Endometrium (tissue), 2 donors: ENCODE results near the gene LRRC23.

Source experiments
- FAIRE-seq: peaks from 2 replicates; lab custom pipeline; 2012; peaks lifted over from hg19 to GRCh38; lab: Jason Lieb, UNC
- donor health status: control.
- donor health status: control.

The LRRC23 gene

DNA sequence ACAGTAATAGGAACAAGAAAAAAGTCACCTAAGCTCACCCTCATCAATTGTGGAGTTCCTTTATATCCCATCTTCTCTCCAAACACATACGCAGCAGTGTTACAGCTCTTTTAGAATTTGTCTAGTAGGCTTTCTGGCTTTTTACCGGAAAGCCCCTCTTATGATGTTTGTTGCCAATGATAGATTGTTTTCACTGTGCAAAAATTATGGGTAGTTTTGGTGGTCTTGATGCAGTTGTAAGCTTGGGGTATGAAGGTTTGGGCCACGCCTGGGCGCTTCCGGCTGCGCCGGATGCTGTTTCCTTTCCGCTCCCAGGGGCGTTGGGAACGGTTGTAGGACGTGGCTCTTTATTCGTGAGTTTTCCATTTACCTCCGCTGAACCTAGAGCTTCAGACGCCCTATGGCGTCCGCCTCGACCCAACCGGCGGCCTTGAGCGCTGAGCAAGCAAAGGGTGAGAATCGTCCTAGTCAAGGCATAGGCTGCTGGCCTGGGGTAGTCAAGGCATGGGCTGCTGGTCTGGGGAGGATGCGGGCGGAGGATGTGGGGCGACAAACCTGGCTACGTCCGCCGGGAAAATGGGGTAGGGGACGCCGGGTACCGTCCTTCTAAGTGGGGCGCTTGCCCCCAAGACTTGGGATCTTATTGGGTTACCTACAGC is 39.2 kb downstream of the LRRC23 start, which contains the start of the genes C12orf57 and RNU7-1:
TSS of gene C12orf57 (plus strand) at position 301 of the 659 bp plus-strand sequence. CDS start at position 401, 100 bp downstream.
TSS of gene RNU7-1 (plus strand) at position 95 of the 659 bp plus-strand sequence.
- FAIRE-seq: peak; percentile 90

DNA sequence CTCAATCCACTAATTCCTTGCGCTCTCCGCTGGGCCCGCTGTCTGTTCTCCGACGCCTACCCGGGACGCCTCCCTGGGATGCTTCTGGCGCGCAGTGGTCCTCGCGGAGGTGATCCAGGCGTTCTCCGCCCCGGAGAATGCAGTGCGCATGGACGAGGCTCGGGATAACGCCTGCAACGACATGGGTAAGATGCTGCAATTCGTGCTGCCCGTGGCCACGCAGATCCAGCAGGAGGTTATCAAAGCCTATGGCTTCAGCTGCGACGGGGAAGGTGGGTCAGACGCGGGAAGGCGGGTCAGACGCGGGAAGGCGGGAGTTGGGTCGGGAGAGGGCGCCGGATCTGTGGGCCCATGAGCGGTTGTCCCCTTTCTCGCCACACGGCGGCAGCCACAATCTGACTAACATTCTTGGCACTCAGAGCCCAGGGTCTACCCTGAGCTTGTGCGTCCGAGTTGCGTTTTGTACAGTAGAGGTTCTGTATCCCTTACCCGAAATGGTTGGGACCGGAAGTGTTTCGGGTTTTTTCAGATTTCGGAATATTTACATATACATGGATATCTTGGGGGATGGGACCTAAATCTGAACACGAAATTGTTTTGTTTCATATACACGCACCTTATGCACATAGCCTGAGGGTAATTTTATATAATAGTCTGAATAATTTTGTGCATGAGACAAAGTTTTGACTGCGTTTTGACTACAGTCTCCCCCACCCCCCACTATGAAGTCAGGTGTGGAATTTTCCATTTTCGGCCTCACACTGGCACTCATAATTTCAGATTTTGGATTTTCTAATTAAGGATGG is 40.0 kb downstream of the LRRC23 start:
- FAIRE-seq: peak; percentile 61

DNA sequence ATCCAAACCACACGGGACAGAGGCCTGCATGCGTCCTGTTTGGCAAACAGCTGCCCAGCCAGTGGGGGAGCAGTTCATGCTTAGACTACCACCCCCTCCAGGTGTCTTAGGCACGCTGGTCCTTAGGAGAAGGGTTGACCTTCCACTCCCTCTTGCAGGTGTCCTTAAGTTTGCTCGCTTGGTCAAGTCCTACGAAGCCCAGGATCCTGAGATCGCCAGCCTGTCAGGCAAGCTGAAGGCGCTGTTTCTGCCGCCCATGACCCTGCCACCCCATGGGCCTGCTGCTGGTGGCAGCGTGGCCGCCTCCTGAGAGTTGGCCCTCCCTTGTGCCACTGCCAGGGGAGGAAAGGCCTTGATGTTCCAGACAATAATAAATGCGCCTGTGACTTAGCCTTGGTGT is 41.0 kb downstream of the LRRC23 start:
- no peak for FAIRE-seq

DNA sequence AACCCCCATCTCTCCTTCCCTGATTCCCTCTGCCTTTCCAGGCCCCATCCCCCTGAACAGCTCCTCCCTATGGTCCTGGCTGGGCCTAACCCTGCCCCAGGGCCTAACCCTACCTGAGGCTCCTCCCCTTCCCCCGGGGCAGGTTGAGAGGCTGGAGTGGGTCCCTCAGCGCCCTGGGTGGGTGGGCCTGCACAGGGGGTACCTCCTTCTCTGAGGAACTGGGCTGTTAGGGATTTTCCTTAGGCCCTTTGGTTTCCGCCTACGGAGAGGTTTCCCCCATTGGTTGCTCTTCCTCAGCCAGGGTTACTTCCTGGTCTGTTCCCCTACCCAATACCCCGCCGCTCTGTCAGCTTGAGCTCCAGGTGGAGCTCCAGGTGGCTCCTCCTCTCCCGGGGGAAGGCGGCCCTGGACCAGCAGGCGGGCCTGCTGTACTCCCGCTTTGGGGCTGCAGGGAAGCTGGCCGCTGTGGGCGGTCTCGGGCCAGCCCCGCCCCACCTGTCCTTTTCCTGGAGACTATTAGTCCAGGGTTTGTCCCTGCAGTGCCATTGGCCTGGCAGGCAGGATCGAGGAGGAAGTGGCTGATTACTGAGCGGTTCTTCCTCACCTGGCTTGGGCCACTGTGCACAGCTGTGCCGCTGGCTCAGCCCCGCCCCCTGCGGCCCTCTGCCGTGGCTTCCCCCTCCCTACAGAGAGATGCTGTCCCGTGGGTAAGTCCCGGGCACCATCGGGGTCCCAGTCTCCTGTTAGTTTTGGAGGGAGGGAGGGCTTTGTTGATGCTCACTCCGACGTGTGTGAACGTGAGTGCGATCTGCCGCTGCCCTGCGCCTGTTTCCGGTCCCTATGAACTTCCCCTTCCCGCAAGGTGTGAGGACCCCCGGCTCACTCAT is 41.7 kb downstream of the LRRC23 start:
- FAIRE-seq: no peak

DNA sequence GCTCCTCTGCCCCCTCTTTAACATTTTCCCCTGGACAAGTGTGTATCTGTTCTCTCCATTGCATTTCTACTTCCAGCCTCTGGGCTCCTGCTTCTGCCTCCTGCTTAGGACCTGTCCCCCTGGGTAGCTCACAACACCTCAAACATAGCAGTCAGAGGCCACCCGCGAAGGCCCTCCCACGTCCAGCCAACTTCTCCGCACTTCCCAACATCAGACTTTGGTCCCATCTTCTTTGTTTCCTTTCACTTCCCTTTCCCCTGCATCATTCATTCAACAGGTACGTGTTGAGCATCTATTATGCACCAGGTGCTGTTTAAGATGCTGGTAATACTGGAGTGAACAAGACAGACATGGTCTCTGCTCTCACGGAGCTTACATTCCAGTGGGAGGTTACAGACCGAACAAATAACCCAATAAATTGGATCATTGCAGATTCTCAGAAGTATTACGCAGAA is 42.3 kb downstream of the LRRC23 start:
- FAIRE-seq: no peak

DNA sequence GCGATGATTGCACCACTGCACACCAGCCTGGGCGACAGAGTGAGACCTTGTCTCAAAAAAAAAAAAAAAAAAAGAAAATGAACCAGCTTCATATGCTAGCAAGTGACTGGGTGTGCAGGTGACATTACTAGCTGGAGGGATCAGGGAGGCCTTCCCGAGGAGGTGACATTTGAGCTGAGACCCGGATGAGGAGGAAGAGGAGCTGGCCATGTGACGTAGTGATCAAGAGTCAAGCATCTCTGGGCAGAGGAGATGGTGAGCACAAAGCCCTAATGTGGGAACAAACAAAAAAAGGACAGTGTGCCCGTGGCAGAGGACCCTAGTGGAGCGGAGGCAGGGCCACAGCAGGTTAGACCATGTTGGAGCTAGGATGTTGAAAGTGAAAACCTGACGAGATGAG is 43.0 kb downstream of the LRRC23 start:
- no peak for FAIRE-seq

DNA sequence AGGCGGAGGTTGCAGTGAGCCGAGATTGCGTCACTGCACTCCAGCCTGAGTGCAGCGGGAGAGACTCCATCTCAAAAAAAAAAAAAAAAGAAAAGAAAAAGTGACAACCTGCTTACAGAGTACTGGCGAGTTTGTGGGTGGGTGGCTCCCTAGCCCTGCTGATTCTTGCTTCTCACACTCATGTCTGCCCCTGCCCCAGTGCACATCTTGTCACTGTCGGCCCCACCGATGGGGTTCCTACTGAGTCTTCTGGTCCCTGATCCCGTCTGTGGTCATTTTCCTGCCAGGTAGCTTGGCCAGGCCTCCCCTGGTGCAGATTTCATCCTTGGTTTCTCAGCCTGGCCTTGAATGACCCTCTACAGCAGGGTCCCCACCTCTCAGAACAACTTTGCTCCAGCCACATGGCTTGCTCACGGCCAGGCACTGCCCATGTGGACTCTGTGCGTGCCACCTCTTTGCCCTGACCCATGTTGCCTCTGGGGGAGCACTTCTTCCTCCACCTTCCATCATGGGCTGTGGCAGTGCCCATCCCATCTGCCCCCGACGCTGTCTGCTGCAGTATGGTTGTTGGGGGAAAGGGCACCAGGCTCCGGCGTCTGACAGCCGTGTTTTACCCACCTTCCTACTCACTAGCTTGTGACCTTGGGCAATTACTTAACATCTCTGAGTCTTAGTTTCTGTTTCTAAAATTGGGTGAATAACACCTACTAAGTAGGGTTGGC is 44.4 kb downstream of the LRRC23 start:
- no peak for FAIRE-seq

DNA sequence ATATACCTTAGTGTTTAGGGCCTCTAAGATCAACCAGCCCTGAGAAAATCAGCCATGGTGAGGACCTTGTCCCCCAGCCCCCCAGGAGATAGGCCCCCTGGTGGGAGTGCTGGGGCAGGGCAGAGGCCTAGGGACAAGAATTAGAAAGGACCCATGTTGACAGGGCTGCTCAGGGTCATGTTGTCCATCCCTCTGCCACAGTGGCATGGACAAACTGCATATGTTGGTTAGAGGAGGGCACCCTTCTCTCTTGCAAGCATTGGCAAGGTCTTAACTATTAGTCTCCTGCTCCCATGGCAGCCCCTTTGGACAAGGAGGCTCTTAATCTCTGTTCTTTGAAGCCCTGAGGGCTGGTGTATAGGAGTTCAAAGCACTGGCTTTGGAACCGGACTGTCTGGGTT is 45.8 kb downstream of the LRRC23 start:
- FAIRE-seq: no peak

DNA sequence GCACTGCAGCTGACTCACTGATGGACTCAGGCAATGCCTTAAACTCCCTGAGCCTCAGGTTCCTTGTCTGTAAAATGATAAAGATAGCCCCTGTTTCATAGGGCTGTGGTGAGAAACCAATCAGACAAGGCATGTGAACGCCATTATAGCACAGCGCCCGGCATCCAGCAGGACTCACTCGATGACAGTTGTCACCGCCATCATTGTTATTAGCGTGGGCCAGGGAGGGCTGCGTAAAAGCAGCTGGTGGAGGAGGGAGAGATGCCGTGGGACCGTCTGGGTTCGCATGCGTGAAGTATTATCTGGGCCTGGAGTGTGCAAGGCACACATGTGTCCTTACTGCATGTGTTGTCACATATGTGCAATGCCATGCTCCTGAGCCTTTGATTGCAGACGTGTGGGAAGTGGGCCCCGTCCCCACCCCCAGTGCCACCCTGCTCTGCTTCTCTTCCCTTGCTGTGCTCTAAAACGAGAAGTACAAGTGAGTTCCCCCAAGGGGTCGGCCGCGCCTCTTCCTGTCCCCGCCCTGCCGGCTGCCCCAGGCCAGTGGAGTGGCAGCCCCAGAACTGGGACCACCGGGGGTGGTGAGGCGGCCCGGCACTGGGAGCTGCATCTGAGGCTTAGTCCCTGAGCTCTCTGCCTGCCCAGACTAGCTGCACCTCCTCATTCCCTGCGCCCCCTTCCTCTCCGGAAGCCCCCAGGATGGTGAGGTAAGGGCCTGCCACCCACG is 46.4 kb downstream of the LRRC23 start, which contains the start of gene PTPN6:
TSS of gene PTPN6 (plus strand) at position 546 of the 730 bp plus-strand sequence. CDS start at position 703, 157 bp downstream.
- no peak for FAIRE-seq

DNA sequence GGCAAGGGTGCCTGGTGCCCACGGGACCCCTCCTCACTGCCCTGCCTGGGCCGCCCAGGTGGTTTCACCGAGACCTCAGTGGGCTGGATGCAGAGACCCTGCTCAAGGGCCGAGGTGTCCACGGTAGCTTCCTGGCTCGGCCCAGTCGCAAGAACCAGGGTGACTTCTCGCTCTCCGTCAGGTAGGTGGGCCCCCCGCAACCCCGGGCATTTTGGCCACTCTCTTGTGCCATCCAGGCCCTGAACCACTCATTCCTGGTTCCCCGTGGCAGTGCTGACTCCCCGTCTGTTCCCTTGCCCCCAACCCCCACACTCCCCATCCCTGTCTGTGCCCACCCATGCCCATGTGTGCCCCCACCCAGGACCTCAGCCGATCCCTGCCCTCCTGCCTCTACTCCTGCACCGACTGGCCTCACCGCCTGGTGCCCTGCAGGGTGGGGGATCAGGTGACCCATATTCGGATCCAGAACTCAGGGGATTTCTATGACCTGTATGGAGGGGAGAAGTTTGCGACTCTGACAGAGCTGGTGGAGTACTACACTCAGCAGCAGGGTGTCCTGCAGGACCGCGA is 47.0 kb downstream of the LRRC23 start:
- FAIRE-seq: no peak

DNA sequence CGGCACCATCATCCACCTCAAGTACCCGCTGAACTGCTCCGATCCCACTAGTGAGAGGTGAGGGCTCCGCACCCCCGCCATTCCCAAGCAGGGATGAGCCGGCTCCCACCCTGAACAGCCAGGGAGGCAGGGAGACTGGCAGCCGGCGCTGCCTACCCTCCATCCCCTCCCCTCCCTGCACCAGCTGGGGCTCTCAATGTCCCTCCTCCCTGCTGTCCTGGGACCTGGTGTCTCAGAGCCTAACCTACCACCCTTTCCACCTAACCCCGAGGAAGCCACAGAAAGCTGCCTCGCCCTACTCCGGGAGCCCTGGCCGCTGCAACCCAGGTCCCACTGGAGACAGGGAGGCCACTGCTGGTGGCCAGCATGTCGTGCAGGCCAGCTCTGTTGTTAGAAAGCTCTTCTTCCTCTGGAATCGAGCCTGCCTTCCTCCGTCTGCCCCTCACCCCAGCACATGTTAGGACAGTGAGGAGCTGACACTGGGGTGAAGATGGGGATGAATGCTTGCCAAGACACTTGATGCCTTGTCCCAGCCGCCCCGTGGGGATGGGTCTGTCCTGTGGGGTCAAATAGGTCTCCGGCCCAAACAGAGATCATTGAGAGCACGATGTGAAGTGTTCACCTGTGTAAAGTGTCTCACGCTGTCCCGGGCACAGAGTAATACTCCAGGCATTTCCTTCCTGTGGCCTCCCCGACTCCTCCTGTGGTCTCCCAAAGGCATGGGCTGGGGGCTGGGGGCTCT is 47.7 kb downstream of the LRRC23 start:
- no peak for FAIRE-seq

DNA sequence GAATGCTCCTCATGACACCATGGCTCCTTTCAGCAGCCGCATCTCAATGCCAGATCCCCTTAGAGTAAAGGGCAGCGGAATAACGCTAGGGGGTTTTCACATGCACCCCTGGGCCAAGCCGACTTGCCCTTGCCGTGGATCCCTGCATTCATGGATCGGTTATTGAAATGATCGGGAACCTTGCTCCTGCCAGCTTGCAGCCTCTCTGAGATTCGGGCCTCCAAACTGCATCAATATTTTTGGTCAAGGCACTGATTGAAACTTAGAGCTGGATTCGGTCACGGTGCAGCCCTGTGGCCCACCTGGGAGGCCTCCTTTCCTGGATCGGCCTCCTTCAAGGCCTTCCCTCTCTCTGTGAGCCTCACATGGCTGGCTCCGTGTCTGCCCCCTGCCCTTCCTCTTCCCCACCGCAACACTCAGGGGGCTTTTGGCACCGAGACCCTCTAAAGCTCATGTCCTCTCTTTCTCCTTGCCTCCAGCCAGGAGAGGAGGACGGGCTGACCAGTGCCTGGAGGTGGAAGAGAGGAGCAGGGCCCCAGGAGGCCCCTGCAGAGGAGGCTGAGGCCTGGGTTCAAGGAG is 48.3 kb downstream of the LRRC23 start:
- no peak for FAIRE-seq

DNA sequence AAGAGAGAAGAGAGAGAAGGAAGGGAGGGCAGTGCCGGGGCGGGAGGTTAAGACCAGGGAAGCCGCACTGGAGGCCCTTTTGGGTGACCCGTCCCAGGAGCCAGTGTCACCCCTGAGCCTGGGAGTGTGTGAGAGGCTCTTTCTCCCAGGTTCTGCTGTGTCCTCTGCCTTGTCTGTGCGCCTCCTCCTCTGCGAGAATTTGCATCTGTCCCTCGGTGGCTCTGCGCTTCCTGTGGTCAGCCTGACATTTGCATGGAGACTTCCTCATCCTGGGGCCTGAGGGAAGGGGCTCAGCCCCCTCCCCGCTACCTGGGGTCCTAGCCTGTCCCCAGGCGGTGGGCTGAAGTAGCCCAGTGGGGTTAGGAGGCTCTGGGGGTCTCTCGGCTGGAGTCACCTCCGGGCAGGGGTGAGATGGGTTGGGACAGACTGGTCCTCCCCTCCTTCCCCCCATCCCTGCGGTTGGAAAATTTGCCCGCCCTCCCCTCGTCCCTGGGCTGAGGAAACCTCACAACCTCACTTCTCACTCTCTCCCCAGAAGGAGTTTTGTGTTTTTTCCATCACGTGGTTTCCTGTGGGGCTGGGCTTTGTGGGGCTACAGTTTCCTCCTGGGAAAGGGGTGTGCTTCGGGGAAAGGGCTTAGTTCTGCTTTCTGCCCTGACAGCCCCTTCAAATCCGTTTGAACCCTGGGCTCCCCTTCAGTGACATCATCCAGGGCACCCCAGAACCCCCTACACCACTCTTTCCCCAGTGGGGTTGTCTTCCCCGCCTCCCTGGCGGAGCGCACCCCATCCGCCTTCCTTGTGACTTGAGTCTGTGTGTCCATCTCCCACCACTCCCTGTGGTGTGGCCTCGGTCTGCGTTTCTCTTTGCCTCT is 49.1 kb downstream of the LRRC23 start:
- no peak for FAIRE-seq

DNA sequence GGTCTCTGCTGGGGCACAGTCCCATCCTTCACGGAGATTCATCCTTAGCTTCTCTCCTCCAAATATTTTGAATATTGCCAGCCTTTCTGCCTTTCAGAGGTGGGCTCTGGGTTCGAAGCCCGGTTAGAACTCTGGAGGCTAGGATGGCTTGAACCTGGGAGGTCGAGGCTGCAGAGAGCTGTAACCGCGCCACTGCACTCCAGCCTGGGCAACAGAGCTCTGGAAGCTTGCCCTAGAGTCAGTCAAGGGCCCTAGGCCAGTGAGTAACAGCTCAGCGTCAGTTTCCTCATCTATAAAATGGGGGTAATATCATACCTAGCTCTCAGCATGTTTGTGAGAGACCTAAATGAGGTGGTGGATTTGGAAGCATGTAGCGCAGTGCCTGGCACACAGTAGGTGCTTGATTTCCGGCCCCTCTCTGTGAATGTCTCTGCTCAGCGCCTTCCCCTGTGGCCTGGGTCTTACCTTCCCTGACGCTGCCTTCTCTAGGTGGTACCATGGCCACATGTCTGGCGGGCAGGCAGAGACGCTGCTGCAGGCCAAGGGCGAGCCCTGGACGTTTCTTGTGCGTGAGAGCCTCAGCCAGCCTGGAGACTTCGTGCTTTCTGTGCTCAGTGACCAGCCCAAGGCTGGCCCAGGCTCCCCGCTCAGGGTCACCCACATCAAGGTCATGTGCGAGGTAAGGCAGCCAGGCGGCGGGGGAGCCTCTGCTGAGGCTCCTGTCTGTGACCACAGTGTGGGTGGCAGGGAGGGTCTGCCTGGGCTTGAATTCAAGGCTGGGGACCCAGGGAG is 49.9 kb downstream of the LRRC23 start:
- FAIRE-seq: no peak

DNA sequence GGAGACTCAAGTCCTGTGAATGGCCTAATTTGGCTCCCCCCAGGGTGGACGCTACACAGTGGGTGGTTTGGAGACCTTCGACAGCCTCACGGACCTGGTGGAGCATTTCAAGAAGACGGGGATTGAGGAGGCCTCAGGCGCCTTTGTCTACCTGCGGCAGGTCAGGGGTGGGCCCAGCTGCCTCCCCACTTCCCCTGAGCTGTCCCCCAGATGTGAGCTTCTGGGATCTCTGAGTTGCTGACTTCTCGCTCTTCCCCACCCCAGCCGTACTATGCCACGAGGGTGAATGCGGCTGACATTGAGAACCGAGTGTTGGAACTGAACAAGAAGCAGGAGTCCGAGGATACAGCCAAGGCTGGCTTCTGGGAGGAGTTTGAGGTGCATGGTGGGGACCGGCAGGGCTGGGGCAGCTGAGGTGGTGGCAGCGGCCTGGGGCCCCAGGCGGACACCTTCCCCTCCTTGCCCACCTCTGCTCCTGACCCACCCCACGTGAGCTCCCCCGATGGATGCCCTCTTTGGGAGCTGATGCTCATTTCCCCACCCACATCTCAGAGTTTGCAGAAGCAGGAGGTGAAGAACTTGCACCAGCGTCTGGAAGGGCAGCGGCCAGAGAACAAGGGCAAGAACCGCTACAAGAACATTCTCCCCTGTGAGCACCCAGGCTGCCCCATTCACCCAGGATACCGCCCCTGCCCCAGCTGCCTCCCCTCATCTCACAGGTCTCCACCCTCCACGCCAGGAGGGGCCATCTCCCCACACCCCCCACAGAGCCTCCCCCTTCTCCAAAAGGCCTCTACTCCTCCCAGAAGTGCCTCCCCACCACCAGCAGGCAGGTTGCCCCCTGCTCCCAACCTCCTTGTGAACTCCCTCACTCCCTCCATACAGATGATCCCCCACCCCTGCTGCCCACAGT is 50.7 kb downstream of the LRRC23 start:
- FAIRE-seq: no peak

DNA sequence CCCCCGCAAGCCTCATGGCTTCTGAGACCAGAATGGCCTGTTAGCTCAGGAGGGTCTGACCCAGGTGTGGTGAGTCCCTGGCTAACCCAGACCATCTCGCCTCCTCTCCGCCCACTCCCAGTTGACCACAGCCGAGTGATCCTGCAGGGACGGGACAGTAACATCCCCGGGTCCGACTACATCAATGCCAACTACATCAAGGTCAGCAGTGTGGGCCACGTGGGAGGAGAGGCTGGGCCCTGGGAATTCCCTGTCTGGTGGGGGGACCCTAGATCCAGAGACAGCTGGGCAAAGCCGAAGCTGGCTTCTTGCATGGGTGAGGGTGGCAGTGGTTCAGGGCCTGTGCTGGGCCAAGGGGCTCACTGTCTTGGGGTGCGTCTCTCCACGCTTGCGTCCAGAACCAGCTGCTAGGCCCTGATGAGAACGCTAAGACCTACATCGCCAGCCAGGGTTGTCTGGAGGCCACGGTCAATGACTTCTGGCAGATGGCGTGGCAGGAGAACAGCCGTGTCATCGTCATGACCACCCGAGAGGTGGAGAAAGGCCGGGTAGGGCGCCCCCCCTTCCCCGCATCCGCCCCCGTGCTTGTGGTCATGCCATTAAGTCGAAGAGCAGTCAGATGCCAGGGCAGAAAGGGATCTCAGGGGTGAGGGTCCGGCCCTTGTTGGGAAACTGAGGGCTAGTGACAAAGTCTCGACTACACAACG is 51.6 kb downstream of the LRRC23 start:
- FAIRE-seq: no peak
